GM21825 (cell line): Measurements from ENCODE around the gene AK2.
"Not testable (repeated sequence)": the region's sequence is repeated elsewhere in the genome, so short reads cannot be mapped to it uniquely, and the experiment has no call there.

Experiments
- ATAC-seq: cut with Tn5 transposase; IDR thresholded peaks from one replicate; pipeline ENCODE4 v1.9.1; 2021; ENCODE audit warnings: mild to moderate bottlenecking, moderate library complexity; ENCODE audit not compliant: unreplicated experiment

The AK2 gene

DNA sequence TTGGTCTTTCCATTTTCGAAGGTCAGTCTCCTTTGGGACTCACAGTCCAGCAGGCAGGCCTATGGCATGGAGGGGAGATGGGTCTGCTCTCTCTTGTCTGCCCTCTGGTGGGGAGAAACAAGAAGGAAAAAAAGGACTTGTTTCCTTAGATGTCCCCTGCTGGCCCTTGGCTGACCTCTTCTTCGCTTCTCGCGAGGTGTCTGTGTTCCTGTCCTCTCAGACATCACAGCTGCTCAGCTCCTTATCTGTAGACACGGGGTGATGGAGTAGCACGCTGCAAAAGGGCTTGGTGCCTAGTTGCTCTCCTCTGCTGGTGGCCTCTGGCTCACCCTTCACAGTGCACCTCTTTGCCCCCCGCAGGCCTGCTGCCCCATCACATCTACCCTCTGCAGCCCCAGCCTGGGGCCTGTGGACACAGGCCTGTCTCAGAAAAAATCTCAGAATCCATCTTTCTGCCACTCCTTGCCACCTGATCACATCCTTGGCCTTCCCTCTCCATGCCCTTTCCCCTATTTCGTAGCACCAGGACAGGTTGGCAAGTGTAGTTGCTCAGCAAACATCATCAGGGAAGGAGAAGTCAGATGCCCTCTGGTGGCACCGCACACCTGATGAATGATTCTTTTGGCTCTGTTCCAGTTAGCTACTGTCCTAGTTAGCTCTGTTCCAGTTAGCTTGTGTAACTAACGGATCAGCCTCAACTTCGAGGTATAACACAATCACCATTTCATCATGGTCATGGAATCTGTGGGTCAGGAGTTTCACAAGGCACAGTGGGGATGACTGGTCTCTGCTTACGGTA is 18.7 kb upstream of the AK2 start:
- no peak for ATAC-seq

DNA sequence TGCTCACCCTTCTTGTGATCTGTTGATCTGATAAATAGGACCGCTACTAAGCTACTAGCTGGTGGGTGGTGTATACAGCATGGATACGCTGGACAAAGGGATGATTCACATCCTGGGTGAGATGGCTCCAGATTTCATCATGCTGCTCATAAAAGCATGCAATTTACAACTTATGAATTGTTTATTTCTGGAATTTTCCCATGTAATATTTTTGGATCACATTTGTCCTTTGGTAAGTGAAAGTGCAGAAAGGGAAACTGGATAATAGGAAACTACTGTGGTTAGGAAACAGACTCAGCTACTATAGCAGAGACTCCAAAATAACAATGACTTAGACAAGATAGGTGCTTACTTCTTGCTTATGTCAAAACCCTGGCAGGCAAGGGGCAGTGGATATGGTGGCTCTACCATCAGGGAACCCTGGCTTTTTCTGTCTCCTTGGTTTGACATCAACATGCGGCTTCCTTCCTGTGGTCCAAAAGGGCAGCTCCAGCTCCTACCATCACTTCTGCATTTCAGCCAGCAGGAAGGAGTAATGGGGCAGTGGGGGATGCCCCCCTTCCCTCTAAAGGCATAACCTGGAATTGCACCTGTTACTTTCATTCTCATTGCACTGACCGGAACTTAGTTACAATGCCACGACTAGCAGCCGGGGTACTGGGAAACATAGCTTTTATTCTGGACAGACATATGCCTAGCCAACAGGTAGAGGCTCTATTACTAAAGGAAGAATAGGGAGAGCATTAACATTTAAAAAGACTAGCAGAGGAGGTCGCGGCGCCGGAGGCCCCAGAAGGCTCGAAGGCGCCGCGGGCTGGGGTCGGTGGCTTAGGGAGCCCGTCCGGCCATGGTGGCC is 13.8 kb upstream of the AK2 start:
- ATAC-seq: no peak

DNA sequence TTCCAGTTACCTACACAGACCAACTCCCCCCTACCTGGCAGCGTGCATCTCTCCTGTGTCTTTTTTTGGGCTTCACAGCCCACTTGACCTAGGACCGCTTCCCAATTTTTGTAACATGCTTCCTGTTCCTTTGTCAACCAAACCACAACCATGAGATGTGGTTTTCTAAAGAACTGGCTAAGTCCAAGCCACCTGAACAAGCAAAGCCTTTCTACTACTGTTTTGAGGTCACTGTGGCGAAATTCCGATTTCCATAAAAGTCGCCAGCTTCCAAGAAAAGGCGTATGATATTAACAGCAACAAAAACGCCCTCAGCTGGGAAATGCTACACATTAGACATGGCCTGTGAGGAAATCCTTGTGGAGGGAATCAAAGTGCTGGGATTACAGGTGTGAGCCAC is 12.7 kb upstream of the AK2 start:
- no peak for ATAC-seq

DNA sequence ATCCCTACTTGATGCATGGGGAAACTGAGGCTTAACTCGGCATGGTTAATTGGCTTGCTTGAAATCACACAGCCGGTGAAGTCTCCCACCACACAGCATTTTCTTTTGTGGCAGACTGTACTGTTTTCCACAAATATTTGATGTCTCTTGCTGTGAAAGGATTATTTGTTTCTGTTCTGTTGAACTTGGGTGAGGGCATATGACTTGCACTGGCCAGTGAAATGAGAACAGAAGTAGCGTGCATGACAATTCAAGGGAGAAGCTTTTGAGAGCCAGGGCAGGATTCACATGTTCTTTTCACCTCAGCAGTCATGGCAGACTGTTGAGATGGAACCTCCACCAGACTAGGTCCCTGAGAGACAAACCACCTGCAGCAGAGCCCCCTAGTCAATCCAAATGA is 11.7 kb upstream of the AK2 start:
- ATAC-seq: no peak

DNA sequence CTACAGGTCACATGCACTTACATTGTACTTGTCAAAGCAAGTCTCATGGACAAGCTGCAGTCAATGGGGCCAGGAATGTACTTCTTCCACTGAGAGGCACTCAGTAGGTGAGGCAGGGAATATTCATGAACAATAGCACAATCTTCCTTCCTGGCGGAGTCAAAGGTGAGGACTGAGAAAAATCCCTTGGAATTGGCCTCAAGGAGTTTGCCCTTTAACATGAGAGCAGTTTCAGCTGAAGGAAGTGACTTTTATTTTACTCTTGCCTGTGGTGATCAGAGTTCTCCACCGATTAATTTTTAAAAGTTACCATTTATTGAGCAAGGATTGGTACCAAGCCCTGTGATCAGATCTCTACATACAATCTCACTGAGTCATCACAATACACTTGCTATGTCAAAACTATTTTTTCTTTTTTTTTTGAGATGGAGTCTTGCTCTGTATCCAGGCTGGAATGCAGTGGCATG is 11.2 kb upstream of the AK2 start:
- no peak for ATAC-seq

DNA sequence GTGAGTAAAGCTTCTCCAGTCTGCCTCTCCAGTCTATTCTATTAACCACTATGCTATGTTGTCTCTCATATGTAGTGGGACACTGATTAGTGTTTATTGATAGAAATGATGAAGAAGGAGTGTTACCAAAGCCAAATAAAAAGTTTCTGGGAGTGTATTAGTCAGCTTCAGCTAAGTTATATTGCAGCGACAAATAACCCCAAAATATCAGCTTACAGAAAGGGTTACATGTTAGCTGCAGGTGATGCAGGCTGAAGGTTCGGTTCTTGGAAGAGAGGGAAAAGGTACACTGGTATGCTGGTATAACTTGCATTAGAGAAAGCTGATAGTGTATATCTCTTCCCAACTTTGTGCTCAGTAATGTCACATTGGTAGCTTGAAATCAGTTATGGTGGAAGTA is 10.6 kb upstream of the AK2 start:
- ATAC-seq: no peak

DNA sequence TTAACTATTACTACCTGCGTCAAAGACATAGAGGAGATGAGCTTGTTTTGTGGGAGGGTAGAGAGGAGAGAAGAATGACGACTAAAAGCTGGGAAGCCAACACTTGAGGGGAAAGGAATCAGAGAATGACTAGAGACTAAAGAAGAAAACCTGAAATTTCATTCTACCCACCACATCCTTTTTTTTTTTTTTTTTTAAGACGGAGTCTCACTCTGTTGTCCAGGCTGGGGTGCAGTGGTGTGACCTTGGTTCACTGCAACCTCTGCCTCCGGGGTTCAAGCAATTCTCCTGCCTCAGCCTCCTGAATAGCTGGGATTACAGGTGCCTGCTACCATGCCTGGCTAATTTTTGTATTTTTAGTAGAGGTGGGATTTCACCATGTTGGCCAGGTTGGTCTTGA is 9.6 kb upstream of the AK2 start:
- not testable (repeated sequence) for ATAC-seq

DNA sequence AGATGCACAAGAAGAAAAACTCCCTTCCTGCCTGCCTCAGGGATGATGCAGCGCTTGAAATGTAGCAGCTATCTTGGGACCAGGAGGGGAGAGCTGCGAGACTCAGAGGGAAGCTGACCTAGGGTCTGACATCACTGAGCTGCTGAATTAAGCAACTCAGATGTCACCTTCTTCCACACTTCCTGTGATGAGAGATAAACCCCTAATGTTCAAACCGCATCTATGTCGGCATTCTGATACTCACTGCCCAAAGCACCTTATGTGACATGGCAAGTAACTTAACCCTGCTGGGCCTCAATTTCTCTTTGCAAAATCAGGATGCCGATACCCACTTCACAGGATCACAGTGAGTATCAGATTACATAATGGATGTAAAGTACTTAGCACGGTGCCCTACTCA is 9.1 kb upstream of the AK2 start:
- ATAC-seq: no peak

DNA sequence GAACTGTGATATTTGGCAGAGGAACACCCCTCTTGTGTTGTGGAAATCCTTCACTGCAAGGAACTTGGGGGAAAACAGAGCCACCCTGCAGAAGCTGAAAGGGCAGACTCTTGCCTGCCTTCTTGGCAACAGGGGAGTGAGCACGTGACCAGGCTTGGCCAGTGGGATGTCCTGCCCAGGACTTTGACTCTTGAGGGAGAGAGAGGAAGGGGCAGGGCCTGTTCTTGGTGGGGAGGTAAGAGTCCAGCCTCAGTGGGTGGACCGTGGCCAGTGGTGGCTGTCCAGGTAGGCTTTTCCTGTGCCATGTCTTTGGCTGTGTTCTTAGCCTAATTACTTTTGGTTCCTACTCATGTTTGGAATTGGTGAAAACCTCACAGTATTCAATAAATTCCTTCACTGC is 8.6 kb upstream of the AK2 start:
- no peak for ATAC-seq

DNA sequence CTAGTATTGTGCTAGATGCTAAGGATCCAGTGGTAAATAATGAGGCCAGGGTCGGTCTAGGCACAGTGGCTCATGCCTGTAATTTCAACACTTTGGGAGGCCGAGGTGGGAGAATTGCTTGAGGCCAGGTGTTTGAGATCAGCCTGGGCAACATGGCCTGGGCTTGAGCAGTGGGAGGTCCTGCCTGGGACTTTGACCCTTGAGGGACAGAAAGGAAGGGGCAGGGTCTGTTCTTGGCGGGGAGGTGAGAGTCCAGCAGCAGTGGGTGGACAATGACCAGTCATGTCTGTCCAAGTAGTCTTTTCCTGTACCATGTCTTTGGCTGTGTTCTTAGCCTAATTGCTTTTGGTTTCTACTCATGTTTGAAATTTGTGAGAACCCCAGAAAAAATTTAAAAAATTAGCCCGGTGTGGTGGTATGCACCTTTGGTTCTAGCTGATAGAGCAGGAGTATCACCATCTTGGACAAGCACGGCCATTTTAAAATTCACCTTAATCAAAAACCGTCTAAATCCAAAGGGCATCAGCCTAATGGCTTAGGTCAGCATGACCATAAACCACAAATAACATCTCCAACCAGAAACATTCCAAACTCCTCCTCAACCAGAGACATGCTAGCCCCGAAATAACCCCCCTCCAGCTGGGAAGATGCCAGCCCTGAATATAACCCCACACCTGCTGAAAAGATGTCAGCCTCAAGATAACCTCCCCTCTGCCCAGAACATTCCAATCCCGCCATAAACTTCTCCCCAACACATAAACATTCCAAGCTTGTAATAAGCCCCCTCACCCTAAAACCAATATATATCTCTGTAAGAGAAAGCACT is 6.8 kb upstream of the AK2 start:
- no peak for ATAC-seq

DNA sequence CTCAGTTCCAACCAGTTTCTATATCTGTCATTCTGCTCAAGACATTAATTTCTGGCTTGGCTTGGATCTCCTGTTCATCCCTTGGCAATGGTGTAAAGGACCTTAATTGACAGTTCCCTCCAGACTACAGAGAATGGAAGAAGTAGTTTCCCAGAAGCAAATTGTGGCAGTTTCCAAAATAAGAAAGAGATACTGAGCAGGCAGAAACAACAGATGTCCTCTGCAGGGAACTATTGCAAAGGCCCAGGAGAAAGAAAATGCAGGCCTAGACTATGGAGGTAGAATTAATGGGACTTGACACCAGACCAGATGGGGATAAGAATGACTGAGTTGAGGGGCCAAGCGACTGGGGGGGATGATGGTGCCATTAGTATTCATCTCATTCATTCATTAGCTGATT is 6.1 kb upstream of the AK2 start:
- ATAC-seq: no peak

DNA sequence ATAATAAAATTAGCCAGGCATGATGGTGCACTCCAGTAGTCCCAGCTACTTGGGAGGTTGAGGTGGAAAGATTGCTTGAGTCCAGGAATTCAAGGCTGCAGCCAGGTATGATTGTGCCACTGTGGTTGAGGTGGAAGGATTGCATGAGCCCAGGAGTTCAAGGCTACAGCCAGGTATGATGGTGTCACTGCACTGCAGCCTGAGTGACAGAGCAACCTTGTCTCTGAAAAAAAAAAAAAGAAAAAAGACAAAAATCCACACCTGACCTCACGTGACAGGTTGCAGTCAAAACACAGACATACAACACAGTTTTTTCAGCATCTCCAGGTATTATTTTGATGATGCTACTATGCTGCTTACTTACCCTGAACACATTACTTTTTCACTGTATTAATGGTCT is 4.3 kb upstream of the AK2 start:
- no peak for ATAC-seq

DNA sequence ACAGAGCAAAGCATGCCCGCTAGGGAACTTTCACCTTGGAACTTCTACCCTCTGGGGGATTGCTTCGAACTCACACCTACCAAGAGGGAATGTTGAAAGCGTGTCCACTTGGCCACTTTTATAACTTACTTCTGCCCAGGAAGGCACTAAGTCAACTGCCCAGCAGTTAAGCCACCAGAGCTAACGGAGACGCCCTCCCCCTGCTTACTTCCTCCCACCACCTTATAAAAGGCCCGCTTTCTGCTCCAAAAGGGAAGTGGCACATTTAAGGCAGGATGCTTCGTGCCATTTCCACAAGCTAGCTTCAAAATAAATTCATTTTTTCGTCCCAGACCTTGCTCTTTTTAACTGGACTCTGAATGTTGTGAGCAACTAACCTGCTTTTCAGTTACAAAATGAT is 3.2 kb upstream of the AK2 start:
- ATAC-seq: no peak

DNA sequence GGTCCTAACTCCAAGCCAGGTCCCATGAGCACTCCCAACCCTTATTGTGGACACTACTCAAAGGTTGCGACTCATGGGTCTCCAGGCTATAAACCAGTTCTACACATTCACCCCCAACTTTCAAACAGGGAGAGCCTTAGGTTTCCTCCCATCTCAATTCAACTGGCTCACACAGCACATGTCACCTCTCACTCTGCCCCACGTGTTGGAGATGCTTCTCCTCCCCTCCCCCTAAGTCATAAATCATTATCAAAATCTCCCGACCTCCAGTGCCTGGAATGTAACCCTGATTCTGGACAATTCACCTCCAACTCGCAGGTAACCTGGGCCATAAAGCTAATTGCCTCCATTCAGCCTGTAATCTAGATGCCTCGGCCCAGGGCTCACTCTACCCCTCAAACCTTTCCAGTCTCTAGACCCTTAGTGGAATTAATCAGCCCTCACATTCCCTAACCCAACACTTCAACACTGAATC is 595 bp downstream of the AK2 start:
- ATAC-seq: no peak

DNA sequence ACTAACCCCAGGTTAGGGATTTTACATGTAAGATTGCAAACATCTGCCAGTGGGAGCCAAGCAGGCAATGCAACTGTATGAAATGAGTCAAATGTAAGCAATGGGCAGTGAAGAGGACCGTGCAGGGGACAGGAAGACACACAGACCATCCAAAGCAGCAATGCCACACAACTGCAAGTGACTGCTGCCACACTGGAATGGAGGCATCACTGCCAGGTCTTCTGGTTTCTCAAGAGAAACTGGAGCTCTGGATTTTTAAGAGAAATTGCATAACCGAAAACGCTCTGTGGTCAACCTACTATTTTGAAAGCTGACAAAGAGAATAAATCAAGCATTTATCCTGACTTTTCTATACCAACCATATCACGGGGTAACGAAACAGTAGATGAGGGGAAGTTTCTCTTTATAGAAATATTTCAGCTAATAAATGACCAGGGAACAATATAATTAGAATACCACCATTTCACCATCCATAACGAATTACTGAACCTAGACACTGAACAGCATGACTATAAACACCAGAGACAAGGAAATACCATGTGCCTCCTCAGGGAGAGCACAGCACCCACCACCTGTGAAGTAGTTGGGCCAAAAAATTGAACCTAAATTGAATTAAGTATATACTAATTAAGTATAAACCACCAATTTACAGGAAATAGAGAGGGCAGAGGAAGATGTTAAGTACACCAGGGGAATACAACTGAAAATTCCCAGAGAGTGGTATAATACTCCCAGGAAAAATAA is 4.4 kb downstream of the AK2 start:
- ATAC-seq: no peak

DNA sequence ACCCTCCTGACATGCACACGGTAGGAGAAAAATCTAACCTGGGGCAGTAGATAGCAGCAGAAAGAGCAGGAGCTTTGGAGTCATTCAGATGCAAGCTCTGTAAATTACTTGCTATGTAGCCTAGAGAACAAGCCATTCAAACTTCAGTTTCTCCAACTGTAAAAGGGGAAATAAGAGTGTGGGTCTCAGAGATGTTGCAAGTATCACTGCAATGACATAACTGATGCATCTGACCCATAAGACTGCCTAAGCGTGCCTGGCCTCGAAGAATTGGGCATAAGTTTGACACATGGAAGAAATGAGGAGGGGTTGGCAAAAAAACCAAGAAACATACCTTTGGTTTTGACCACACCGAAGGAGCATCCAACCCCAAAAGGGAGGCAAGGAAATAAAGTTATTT is 5.2 kb downstream of the AK2 start:
- no peak for ATAC-seq

DNA sequence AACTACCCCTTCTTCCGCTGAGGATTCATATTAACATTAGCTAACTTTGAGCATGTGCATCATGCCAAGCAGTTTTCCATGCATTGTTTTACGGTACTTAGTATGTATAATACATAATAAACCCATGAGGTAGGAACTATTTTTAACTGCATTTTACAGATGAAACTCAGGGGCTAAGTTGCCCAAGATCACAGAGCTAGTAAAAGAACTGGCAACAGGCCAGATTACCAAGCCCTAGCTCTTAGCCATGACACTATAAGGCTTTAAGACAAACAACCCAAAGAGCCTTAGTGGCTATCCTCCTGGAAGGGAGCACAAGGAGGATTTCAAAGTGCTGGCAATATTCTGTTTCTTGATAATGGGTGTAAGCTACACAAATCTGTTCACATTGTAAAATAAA is 6.1 kb downstream of the AK2 start:
- no peak for ATAC-seq

DNA sequence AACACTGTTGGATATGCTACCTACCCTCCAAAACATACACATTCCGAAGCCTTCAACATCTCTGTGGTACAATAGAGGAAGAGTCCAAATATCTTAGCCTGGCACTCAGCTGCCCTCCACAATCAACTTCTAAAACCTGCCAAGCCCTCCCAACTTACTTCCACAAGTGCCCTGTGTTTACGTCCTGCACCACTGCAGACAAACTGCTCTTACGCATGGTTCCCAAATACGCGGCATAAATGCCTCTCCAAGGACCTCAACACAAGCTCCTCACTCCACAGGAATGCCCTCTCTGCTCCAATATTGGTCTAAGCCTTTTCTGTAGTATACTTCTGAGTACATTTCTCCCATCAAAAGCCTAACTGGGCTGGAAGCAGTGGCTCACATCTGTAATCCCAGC is 6.8 kb downstream of the AK2 start:
- no peak for ATAC-seq

DNA sequence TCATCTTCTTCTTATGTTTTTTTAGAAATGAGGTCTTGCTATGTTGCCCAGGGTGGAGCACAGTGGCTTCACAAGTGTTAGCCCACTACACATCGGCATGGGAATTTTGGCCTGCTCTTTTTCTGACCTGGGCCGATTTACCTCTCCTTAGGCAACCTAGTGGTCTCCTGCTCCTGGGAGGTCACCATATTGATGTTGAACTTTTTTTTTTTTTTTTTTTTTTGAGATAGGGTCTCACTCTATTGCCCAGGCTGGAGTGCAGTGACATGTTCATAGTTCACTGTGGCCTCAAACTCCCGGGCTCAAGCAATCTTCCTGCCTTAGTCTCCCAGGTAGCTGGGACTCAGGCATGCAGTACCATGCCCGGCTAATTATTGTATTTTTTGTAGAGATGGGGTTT is 7.5 kb downstream of the AK2 start:
- no peak for ATAC-seq

DNA sequence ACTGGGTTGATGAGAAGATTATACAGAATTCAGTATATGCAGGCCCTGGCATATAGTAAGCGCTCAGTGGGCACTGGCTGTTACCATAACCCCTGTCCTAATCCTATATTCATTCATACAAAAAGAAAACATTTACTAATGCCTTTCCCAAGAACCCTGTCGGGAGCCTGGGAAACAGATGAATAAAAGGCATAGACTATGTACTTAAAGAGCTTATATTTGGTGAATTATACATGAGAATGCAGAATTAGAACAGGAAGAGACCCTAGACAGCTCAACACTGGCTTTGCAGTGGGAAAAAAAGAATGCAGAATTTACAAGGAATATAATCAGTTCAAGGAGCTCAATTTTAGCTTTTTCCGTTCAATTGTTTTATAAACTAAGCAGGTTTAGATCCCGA is 10.9 kb downstream of the AK2 start:
- no peak for ATAC-seq

DNA sequence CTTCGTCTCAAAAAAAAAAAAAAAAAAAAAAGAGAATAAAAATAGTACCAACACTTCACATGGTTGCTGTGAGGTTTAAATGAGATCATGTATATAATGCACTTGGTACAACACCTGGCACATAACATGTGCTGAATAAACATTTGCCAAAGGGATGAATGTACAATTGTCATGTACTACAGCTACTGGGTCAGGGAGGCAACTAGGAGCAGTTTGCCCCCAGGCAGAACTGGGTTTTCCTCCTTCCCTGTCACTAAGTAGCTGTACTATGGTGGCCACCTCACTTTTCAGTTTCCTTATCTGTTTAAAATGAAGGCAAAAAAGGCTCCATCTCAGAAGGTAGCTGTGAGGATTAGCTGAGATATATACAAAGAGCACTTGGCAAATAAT is 11.5 kb downstream of the AK2 start:
- no peak for ATAC-seq
